ENCODE data around the gene CBR1.

The CBR1 gene

GRCh38 chr21:36034211-36034913 is 35.5 kb upstream of the CBR1 start:
- Histone ChIP-seq H3K4me3 (ENCODE audit: low read depth, low read length) (no peak overlapping the region), H3K27me3 (ENCODE audit: insufficient read depth, low read depth, severe bottlenecking) (no peaks in the 10 kb centered on the region), H3K27ac (no peak overlapping the region), H3K36me3 (peaks cover 61% of the 10 kb centered on the region), H3K9me3 (ENCODE audit: severe bottlenecking) (no peaks in the 10 kb centered on the region)
- TF ChIP-seq CTCF (IDR thresholded peaks at IDR 0.05; ENCODE audit: low read depth, low read length): no peak
- DNase-seq: no peak

- no peak overlapping the region for H3K27ac ChIP-seq
- no peak overlapping the region for H3K4me3 ChIP-seq (ENCODE audit: low read depth, low read length)
- peak; percentile 39 for DNase-seq
- no peaks in the 10 kb centered on the region for H3K9me3 ChIP-seq (ENCODE audit: severe bottlenecking)
- TF ChIP-seq CTCF (IDR thresholded peaks at IDR 0.05; ENCODE audit: low read depth, low read length): peak; percentile 49
- H3K27me3 ChIP-seq (ENCODE audit: insufficient read depth, low read depth, severe bottlenecking): no peaks in the 10 kb centered on the region
- peaks cover 71% of the 10 kb centered on the region for H3K36me3 ChIP-seq
Measured at GRCh38 chr21:36035381-36035791, 34.4 kb upstream of the CBR1 start.

GRCh38 chr21:36038701-36039497 is 30.9 kb upstream of the CBR1 start:
- peaks cover 93% of the 10 kb centered on the region for H3K36me3 ChIP-seq
- no peak overlapping the region for H3K27ac ChIP-seq
- H3K9me3 ChIP-seq (ENCODE audit: severe bottlenecking): no peaks in the 10 kb centered on the region
- no peak for TF ChIP-seq CTCF (IDR thresholded peaks at IDR 0.05; ENCODE audit: low read depth, low read length)
- no peak overlapping the region for H3K4me3 ChIP-seq (ENCODE audit: low read depth, low read length)
- no peaks in the 10 kb centered on the region for H3K27me3 ChIP-seq (ENCODE audit: insufficient read depth, low read depth, severe bottlenecking)
- DNase-seq: no peak

- H3K9me3 ChIP-seq (ENCODE audit: severe bottlenecking): no peaks in the 10 kb centered on the region
- H3K4me3 ChIP-seq (ENCODE audit: low read depth, low read length): no peak overlapping the region
- no peak for TF ChIP-seq CTCF (IDR thresholded peaks at IDR 0.05; ENCODE audit: low read depth, low read length)
- peaks cover 93% of the 10 kb centered on the region for H3K36me3 ChIP-seq
- no peak for DNase-seq
- H3K27ac ChIP-seq: no peak overlapping the region
- H3K27me3 ChIP-seq (ENCODE audit: insufficient read depth, low read depth, severe bottlenecking): no peaks in the 10 kb centered on the region
Measured at GRCh38 chr21:36039861-36040260, 30.0 kb upstream of the CBR1 start.

- Histone ChIP-seq H3K36me3 (peaks cover 93% of the 10 kb centered on the region), H3K4me3 (ENCODE audit: low read depth, low read length) (no peak overlapping the region), H3K27me3 (ENCODE audit: insufficient read depth, low read depth, severe bottlenecking) (no peaks in the 10 kb centered on the region), H3K9me3 (ENCODE audit: severe bottlenecking) (no peaks in the 10 kb centered on the region), H3K27ac (no peak overlapping the region)
- no peak for DNase-seq
- no peak for TF ChIP-seq CTCF (IDR thresholded peaks at IDR 0.05; ENCODE audit: low read depth, low read length)
Measured at GRCh38 chr21:36040389-36040788, 29.4 kb upstream of the CBR1 start.

Data from WERI-Rb-1 (cell line).